ENCODE data around the gene RASGRF1.

GRCh38 chr15:79113831-79114230 is 23.3 kb upstream of the RASGRF1 start:
- no peak for TF ChIP-seq CTCF (conservative IDR thresholded peaks at IDR 0.05; ENCODE audit: low read depth in 2 of 2)
- TF ChIP-seq EZH2 (IDR thresholded peaks at IDR 0.05; ENCODE audit: low read depth, unreplicated experiment), result no peak
- TF ChIP-seq EZH2phosphoT487 (IDR thresholded peaks at IDR 0.05; ENCODE audit: unreplicated experiment), result no peak
- TF ChIP-seq ZNF331 (CRISPR knock-in tag; IDR thresholded peaks at IDR 0.05; ENCODE audit: low read depth), result no peak

All from GM23338 (cell line).